H1 (cell line): ENCODE data around the gene CDYL2. TPM values are rescaled to one million over a fixed set of nuclear protein-coding genes. Genes with fewer than 3 reads are reported as not detected.

Experiments
- CTCF ChIA-PET: fragments of 300-600 bp; sonication (Branson Sonifier 250); formaldehyde crosslinking; loops from one replicate; lab custom pipeline; 2021; ENCODE audit not compliant: partially characterized antibody; lab: Charles Lee
- POLR2A ChIA-PET: fragments of 300-600 bp; sonication (Branson Sonifier 250); formaldehyde crosslinking; loops from one replicate; lab custom pipeline; 2021; ENCODE audit warnings: inconsistent platforms; ENCODE audit not compliant: partially characterized antibody; lab: Charles Lee
- DNase-seq, 2 experiments: peaks; one replicate each; pipeline versions ENCODE4 v3.0.0 to v3.0.0-alpha.2; 2010 to 2022; ENCODE audit warnings: low spot score in 2 of 2, low read depth in 1 of 2, mixed read lengths in 1 of 2
- FAIRE-seq: peaks from 2 replicates; lab custom pipeline; 2011; peaks lifted over from hg19 to GRCh38; lab: Jason Lieb, UNC
- H2AFZ ChIP-seq: 2 replicates; pipeline ENCODE4 v1.8.1; 2012; ENCODE audit warnings: low read length, inconsistent platforms
- H2AK5ac ChIP-seq: 2 replicates; pipeline ENCODE4 v1.6.1; 2013; ENCODE audit warnings: low read depth, low read length
- H2BK120ac ChIP-seq: replicated peaks from 2 replicates; pipeline ENCODE3; 2013; ENCODE audit warnings: low read depth, low read length, inconsistent platforms
- H2BK12ac ChIP-seq: 2 replicates; pipeline ENCODE4 v1.6.1; 2013; ENCODE audit warnings: low read depth, low read length
- H2BK15ac ChIP-seq: 2 replicates; pipeline ENCODE4 v1.6.1; 2013; ENCODE audit warnings: low read length
- H2BK20ac ChIP-seq: 2 replicates; pipeline ENCODE4 v1.6.1; 2013; ENCODE audit warnings: low read length
- H2BK5ac ChIP-seq: 2 replicates; pipeline ENCODE4 v1.6.1; 2013; ENCODE audit warnings: low read depth, low read length
- H3K14ac ChIP-seq: 2 replicates; pipeline ENCODE4 v1.6.1; 2013; ENCODE audit warnings: inconsistent platforms; ENCODE audit not compliant: insufficient read length
- H3K18ac ChIP-seq: 2 replicates; pipeline ENCODE4 v1.6.1; 2013; ENCODE audit warnings: low read length; ENCODE audit errors: extremely low read depth
- H3K23ac ChIP-seq: 2 replicates; pipeline ENCODE4 v1.6.1; 2013; ENCODE audit warnings: inconsistent platforms; ENCODE audit not compliant: insufficient read length
- H3K23me2 ChIP-seq: 2 replicates; pipeline ENCODE4 v1.6.1; 2013; ENCODE audit warnings: low read depth, low read length
- H3K27ac ChIP-seq: 2 replicates; pipeline ENCODE4 v1.6.1; 2011; ENCODE audit warnings: low read depth, low read length, inconsistent platforms
- H3K27me3 ChIP-seq, 4 experiments: replicated peaks in 1 of 4; 1 replicate in 1 of 4; 2 replicates in 3 of 4; pipeline versions ENCODE4 v1.6.1 to v1.8.1; 2011 to 2013; ENCODE audit warnings: low read length in 3 of 4, mild to moderate bottlenecking in 3 of 4, inconsistent platforms in 2 of 4, mixed read lengths in 2 of 4, moderate library complexity in 1 of 4; ENCODE audit not compliant: control insufficient read depth in 3 of 4, insufficient read depth in 3 of 4; ENCODE audit errors: extremely low read depth in 1 of 4
- H3K36me3 ChIP-seq, 4 experiments: 2 replicates each; pipeline versions ENCODE4 v1.6.1 to v1.8.1; 2011 to 2013; ENCODE audit warnings: mild to moderate bottlenecking in 4 of 4, low read length in 3 of 4, moderate library complexity in 2 of 4, control low read depth in 1 of 4, inconsistent platforms in 1 of 4; ENCODE audit not compliant: insufficient read depth in 4 of 4, control insufficient read depth in 2 of 4
- H3K4ac ChIP-seq: replicated peaks from 2 replicates; pipeline ENCODE3; 2013; ENCODE audit warnings: low read length, low read depth, mixed read lengths, inconsistent platforms; ENCODE audit not compliant: insufficient read length
- H3K4me1 ChIP-seq, 4 experiments: replicated peaks in 1 of 4; 1 replicate in 1 of 4; 2 replicates in 3 of 4; pipeline versions ENCODE4 v1.6.1 to v1.8.1; 2011 to 2013; ENCODE audit warnings: low read length in 3 of 4, inconsistent platforms in 2 of 4, mixed read lengths in 1 of 4; ENCODE audit not compliant: insufficient read depth in 4 of 4, control insufficient read depth in 3 of 4
- H3K4me2 ChIP-seq, 2 experiments: 2 replicates each; pipeline versions ENCODE4 v1.6.1 to v1.8.1; 2011 to 2013; ENCODE audit warnings: low read depth in 2 of 2, low read length in 2 of 2, control low read depth in 1 of 2, inconsistent platforms in 1 of 2, mild to moderate bottlenecking in 1 of 2; ENCODE audit not compliant: insufficient read depth in 1 of 2
- H3K4me3 ChIP-seq, 4 experiments: fragments of 200-600, 300-600 bp in 1 of 4; sonication (generic), shearing (Covaris generic), sonication (Bioruptor Twin) in 1 of 4; 2 replicates each; pipeline versions ENCODE4 v1.5.1 to v1.8.1; 2011 to 2016; ENCODE audit warnings: low read length in 4 of 4, low read depth in 3 of 4, control low read depth in 2 of 4, inconsistent platforms in 2 of 4, mild to moderate bottlenecking in 2 of 4, mixed read lengths in 1 of 4, moderate library complexity in 1 of 4; ENCODE audit not compliant: insufficient read depth in 2 of 4; ENCODE audit errors: extremely low read depth in 1 of 4
- H3K56ac ChIP-seq: replicated peaks from 2 replicates; pipeline ENCODE3; 2013; ENCODE audit warnings: low read depth, mild to moderate bottlenecking, mixed read lengths, low read length, inconsistent platforms; ENCODE audit not compliant: insufficient read length
- H3K79me1 ChIP-seq: 2 replicates; pipeline ENCODE4 v1.6.1; 2013; ENCODE audit warnings: low read depth, low read length, control low read depth
- H3K79me2 ChIP-seq, 2 experiments: 2 replicates each; pipeline versions ENCODE4 v1.6.1 to v1.8.1; 2012 to 2013; ENCODE audit warnings: low read length in 2 of 2, mild to moderate bottlenecking in 2 of 2, inconsistent platforms in 1 of 2; ENCODE audit not compliant: insufficient read depth in 2 of 2, control insufficient read depth in 1 of 2
- H3K9ac ChIP-seq, 4 experiments: replicated peaks in 1 of 4; 1 replicate in 1 of 4; 2 replicates in 3 of 4; pipeline versions ENCODE4 v1.6.1 to v1.8.1; 2011 to 2013; ENCODE audit warnings: low read depth in 3 of 4, low read length in 3 of 4, control low read depth in 2 of 4, mild to moderate bottlenecking in 2 of 4, moderate library complexity in 2 of 4, inconsistent platforms in 1 of 4; ENCODE audit errors: extremely low read depth in 1 of 4
- H3K9me3 ChIP-seq, 2 experiments: 2 replicates each; pipeline versions ENCODE4 v1.6.1 to v1.8.1; 2012 to 2013; ENCODE audit warnings: mild to moderate bottlenecking in 2 of 2, moderate library complexity in 2 of 2, control low read depth in 1 of 2, inconsistent platforms in 1 of 2, low read depth in 1 of 2, low read length in 1 of 2, mixed read lengths in 1 of 2; ENCODE audit not compliant: insufficient read depth in 2 of 2
- H4K20me1 ChIP-seq, 2 experiments: replicated peaks in 1 of 2; 2 replicates each; pipeline versions ENCODE3 to v1.8.1; 2011 to 2013; ENCODE audit warnings: inconsistent platforms in 2 of 2, low read length in 2 of 2, mild to moderate bottlenecking in 1 of 2; ENCODE audit not compliant: insufficient read depth in 2 of 2, control insufficient read depth in 1 of 2
- H4K5ac ChIP-seq: 2 replicates; pipeline ENCODE4 v1.6.1; 2013; ENCODE audit warnings: low read length, low read depth, mixed read lengths, inconsistent platforms; ENCODE audit not compliant: insufficient read length
- H4K8ac ChIP-seq: 2 replicates; pipeline ENCODE4 v1.8.0; 2013; ENCODE audit warnings: mild to moderate bottlenecking, moderate library complexity, low read length, inconsistent platforms; ENCODE audit not compliant: insufficient read depth; ENCODE audit errors: extremely low read depth
- H4K91ac ChIP-seq: replicated peaks from 2 replicates; pipeline ENCODE3; 2013; ENCODE audit warnings: low read length, mixed read lengths, inconsistent platforms; ENCODE audit not compliant: insufficient read length
- CEBPB ChIP-seq: IDR thresholded peaks from 2 replicates; pipeline ENCODE4 v1.6.1; 2012; ENCODE audit warnings: low read depth, low read length
- CHD1 ChIP-seq: IDR thresholded peaks from 2 replicates; pipeline ENCODE4 v1.6.1; 2012; ENCODE audit warnings: low read depth, low read length, improper control_type of control experiment
- CTCF ChIP-seq, 3 experiments: IDR thresholded peaks; 1 replicate in 2 of 3; 2 replicates in 1 of 3; pipeline versions ENCODE4 v1.5.1 to v1.6.1; 2011; ENCODE audit warnings: low read length in 3 of 3, mild to moderate bottlenecking in 3 of 3, inconsistent platforms in 2 of 3, low read depth in 1 of 3, moderate library complexity in 1 of 3; ENCODE audit not compliant: insufficient read depth in 1 of 3; ENCODE audit errors: control extremely low read depth in 1 of 3
- SAP30 ChIP-seq: fragments of 300-600 bp; sonication (generic); IDR thresholded peaks from 2 replicates; pipeline ENCODE4 v1.7.1; 2012; ENCODE audit warnings: low read length, moderate library complexity, mild to moderate bottlenecking, inconsistent platforms; ENCODE audit not compliant: insufficient read depth, insufficient replicate concordance
- TAF1 ChIP-seq: IDR thresholded peaks from 2 replicates; pipeline ENCODE4 v1.6.1; 2011; ENCODE audit warnings: mild to moderate bottlenecking, low read depth, low read length
- WGBS, 2 experiments: shearing (Covaris generic) in 1 of 2; methylation state at CpG; one replicate each; pipeline versions ENCODE4 v1.1.6 to v1.1.7; 2013 to 2015; ENCODE audit warnings: low lambda C conversion rate in 2 of 2, mixed read lengths in 2 of 2, inconsistent platforms in 1 of 2, low coverage in 1 of 2, missing lambda C conversion rate in 1 of 2; ENCODE audit not compliant: insufficient replicate concordance in 2 of 2, insufficient coverage in 1 of 2, insufficient read length in 1 of 2; ENCODE audit errors: extremely low coverage in 1 of 2, missing lambda C conversion rate in 1 of 2; 5-methylcytosine and 5-hydroxymethylcytosine counted together
- polyA plus RNA-seq, 7 experiments: library from polyadenylated mRNA; depleted of rRNA in 3 of 7; stranded (reverse) in 5 of 7; unstranded in 2 of 7; fragments of >200 nt in 5 of 7; fragments of 200-250 nt in 2 of 7; gene quantifications; 1 replicate in 5 of 7; 2 replicates in 1 of 7; 4 replicates in 1 of 7; pipeline versions ENCODE4 v1.2.1 to v1.2.3, GENCODE V29; 2011 to 2013; ENCODE audit warnings: missing spikeins in 2 of 7, mixed read lengths in 2 of 7
- total RNA-seq: library from RNA; stranded (reverse); fragmentation: NEBNext Ultra II Directional; extraction: Animal tissue kit (Norgen Biotek cat#: 25700); gene quantifications from 2 replicates; pipeline ENCODE4 v1.2.1, GENCODE V29; 2021

CDYL2 gene
- total and polyA plus RNA-seq, 2 of the 8 experiments (the other 6 are each of a cell fraction or from before 2014, with no cell fraction given), result 0.33 to 5.3 TPM

GRCh38 chr16:80656711-80657150 lies 147.7 kb downstream of the CDYL2 start:
- 81% methylated on average over 8 of the region's 8 CpGs; no CpG with 5 or more reads in 1 of the 2 experiments for WGBS, 2 experiments
- Histone ChIP-seq H2BK12ac (no peak overlapping the region), H2BK20ac (no peak overlapping the region), H3K23ac (no peak overlapping the region), H3K18ac (no peak overlapping the region), H3K14ac (no peak overlapping the region), H2BK120ac (no peak overlapping the region), H3K4me2 (no peak overlapping the region), H3K4ac (no peak overlapping the region), H3K27me3 (no peaks in the 10 kb centered on the region), H4K20me1 (no peaks in the 10 kb centered on the region), H2AK5ac (no peak overlapping the region), H2BK5ac (no peak overlapping the region), H3K4me1 (no peaks in the 10 kb centered on the region), H4K8ac (no peak overlapping the region), H3K79me2 (no peaks in the 10 kb centered on the region), H3K23me2 (no peaks in the 10 kb centered on the region), H3K79me1 (peaks cover 3% of the 10 kb centered on the region; the same call in 1 of the 2 replicates), H3K56ac (no peak overlapping the region), H4K5ac (no peak overlapping the region), H3K9me3 (peaks cover 22 to 48% of the 10 kb centered on the region in 2 experiments), H2AFZ (no peak overlapping the region), H3K4me3 (no peak overlapping the region), H4K91ac (no peak overlapping the region), H3K9ac (no peak overlapping the region; a peak in 1 of 7 replicates), H3K36me3 (no peaks in the 10 kb centered on the region), H2BK15ac (no peak overlapping the region), H3K27ac (no peak overlapping the region)
- TF ChIP-seq CHD1, result no peak
- TF ChIP-seq TAF1, result no peak
- TF ChIP-seq SAP30, result no peak
- TF ChIP-seq CTCF (IDR thresholded peaks at IDR 0.05; ENCODE audit: control extremely low read depth in 1 of 3, insufficient read depth in 1 of 3, low read depth in 1 of 3, low read length in 3 of 3), result no peak
- no peak for TF ChIP-seq CEBPB
- POLR2A ChIA-PET, result no interaction called here
- no peak for FAIRE-seq
- CTCF ChIA-PET, result no interaction called here
- no peak for DNase-seq
